Measurements from ENCODE around the gene KLB.
"Not testable (repeated sequence)": the region's sequence is repeated elsewhere in the genome, so short reads cannot be mapped to it uniquely, and the experiment has no call there.

KLB gene

DNA sequence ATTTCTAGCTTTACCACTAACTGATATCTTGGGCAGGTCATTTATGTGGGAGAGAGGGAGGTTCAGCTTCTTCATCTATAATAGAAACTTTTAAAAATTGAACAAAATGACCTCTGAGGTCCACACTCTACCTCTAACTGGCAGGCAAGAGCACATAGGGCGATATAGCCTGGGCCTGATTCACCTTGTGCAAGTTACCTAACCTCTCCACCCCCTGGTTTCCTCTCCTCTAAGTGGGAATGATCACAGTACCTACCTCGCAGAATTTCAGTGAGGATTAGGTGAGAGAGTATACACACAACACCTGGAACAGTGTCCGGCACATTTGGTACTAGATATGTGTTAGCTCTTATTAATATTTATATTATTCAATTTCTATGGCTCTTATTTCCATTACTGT, 15.5 kb downstream of the KLB start:
- Histone ChIP-seq H3K4me3 (no peak overlapping the region), H3K27ac (no peak overlapping the region)

DNA sequence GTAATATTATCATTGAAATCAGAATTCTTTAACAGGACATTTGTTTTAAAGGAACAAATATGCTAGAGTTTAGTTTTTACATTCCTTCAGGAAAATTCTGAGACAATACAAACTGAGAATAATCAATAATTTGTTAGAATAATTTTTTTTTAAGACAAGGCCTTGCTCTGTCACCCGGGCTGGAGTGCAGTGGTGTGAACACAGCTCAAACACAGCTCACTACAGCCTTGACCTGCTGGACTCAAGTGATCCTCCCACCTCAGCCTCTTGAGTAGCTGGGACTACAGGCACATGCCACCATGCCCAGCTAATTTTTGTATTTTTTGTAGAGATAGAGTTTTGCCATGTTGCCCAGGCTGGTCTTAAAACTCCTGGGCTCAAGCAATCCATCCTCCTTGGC, 18.6 kb downstream of the KLB start:
- not testable (repeated sequence) for H3K27ac ChIP-seq, H3K4me3 ChIP-seq

DNA sequence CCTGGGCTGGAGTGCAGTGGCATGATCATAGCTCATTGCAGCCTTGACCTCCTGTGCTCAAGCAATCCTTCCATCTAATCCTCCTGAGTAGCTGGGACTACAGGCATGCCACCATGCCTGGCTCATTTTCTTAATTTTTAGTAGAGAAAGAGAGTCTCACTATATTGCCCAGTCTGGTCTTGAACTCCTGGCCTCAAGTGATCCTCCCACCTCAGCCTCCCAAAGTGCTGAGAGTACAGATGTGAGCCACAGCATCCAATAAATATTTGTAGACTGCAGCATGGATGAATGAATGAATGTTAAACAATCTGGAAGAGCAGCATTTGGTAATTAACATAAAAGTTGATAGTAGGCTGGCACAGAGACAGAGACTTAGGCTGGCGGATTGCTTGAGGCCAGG, 20.0 kb downstream of the KLB start:
- Histone ChIP-seq H3K4me3 (no peak overlapping the region), H3K27ac (no peak overlapping the region)

DNA sequence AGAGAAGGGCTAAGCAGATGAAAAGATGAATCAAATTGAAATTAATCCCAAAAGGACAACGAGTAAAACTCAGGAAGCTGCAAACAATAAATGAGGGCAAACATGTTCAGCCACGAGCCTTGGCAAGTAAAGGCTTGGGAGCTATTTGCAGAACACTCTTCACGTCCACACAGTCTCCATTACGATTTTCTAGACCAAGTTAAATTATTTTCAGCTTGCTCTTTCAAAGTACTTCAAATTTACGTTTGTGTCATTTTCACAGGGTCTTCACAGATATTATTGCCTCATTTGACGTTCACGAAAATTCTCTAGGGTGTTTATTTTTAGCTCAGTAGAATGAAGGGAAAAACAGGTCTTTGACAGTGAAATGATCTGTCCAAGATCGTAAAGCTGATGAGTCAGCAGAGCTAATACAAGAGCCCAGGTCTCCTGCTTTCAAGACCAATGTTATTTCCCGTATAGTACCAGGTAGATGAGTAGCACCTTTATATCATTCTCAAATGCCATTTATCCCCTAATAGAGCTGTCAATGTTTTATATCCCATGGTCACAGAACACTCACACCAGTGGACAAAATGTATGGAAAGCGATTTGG, 20.9 kb downstream of the KLB start:
- H3K4me3 ChIP-seq = no peak overlapping the region
- no peak overlapping the region for H3K27ac ChIP-seq

DNA sequence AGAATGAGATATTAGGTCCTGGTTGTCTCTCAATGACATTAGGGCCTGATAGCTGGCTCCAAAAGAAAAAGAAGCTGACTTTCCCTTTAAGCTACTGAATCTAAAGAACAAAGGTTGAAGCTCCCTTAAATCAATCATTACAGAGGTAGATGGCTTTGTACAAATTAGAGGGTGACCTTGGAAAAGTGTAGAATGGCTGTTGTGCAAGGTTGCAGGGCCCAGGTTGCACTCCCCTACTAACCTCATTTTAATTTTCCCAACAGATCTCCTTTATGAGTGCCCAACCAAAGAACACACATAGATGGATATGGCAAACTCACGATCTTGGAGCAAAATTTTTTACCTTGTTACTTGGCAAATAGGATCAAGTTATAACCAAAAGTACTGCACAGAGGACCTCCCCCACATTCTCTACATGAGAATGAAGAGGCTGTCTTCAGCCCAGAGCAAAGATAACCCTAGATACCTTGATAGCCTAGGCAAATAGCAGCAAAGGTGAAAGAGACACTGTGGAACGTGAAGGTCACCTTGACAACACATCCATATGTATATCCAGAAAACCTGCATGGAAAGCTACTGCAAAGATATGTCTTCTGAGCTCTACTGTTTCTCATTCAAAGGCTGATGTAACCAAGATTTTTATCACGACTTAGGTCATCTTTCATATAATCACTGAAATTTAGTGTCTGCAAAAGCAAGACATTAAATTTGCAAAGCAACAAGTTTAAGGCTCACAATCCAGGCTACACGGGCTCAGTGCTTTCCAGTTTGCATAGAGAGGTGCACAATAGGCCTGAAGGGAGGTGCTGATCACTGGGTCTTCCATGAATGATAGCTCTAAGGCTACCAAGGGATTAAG, 23.0 kb downstream of the KLB start:
- Histone ChIP-seq H3K27ac (no peak overlapping the region), H3K4me3 (no peak overlapping the region)

DNA sequence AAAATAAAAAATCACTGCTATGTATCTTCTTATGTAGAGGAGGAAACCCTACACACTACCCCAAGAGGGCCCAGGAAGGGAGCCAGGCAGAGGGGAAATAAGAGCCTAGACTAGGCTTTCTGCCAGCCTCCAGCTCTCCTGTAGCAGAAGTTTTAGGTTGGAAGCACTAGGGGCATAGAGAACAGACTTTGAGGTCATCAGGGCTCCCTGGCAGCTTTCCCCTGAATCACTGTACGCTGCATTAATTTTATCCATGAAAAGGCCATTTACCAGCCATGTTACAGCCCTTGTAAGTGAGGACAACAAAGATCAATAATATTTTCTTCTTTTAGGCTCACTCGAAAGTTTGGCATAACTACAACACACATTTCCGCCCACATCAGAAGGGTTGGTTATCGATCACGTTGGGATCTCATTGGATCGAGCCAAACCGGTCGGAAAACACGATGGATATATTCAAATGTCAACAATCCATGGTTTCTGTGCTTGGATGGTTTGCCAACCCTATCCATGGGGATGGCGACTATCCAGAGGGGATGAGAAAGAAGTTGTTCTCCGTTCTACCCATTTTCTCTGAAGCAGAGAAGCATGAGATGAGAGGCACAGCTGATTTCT, 27.3 kb downstream of the KLB start:
- no peak overlapping the region for H3K27ac ChIP-seq
- no peak overlapping the region for H3K4me3 ChIP-seq

DNA sequence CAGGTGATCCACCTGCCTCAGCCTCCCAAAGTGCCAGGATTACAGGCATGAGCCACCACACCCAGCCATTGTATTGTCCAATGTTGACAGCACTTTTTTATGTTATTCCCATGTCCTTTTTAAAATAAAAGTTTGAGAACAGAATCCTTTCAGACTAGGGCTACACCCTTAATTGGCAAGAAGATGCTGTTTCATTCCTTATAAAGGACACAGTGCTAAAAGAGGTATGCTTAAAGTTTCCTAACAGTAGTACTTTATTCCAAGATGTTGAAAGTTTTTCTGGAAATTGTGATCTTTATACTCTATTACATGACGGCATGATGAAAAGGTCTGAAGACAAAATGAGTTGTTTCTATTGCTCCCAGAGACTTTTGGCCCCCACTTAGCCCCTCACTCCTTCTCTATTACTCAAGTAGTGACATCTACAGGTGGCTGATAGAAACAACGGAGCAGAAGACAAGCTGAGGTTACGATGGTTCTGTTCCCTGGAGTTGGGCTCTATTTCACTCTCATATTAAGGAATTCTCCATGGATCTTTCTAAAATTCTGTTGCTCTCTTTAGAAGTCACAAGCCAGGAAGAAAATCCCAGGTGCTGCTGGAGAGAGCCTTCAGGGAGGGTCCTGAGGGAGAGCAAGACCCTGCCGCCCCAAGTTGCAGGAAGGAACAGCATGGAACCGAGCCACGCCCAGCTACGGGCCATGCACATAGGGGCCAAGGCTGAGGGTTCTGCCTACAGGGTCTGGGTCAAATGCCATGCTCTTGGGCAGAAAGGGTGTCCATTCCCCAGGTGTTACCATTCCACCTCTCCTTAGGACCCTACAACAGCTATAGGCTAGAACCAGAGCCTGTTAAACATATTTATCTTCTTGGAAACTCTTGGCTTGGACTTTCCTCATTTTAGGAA, 29.2 kb downstream of the KLB start:
- H3K27ac ChIP-seq = no peak overlapping the region

DNA sequence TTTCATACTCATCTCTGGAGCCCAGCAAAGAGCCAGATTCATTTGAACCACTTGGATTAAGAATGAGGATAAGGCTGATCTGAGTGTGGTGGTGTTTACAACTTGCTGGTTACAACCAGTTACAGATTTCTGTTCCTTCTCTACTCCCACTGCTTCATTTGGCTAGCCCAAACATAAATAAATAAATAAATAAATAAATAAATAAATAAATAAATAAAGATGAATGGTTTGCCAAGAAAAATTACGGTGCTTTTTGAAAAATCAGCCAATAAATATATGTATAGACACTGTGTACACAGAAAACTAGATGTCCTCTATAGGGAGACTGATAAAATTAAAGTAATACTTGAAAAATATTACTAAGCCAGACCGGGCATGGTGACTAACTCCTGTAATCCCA, 34.9 kb downstream of the KLB start:
- no peak overlapping the region for H3K27ac ChIP-seq
- H3K4me3 ChIP-seq = no peak overlapping the region

More for the DNA sequence above, 29.2 kb downstream of the KLB start:
- no peak overlapping the region for H3K4me3 ChIP-seq

DNA sequence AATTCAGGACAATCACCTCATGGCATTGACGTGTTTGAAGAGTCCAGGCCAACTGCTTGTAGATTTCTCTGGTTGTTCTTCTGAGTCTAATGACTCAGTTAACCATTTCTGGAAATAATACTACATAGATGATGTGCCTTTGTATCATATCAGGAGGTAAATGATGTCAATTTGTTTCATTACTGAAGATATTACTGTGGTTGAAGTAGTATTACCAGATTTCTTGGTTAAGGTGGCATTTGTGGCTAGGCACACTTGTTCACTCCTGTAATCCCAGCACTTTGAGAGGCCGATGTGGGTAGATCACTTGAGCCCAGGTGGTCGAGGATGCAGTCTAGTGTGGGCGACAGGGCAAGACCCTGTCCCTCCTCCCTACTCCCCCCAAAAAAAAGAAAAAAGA, 36.3 kb downstream of the KLB start:
- Histone ChIP-seq H3K4me3 (no peak overlapping the region), H3K27ac (no peak overlapping the region)

DNA sequence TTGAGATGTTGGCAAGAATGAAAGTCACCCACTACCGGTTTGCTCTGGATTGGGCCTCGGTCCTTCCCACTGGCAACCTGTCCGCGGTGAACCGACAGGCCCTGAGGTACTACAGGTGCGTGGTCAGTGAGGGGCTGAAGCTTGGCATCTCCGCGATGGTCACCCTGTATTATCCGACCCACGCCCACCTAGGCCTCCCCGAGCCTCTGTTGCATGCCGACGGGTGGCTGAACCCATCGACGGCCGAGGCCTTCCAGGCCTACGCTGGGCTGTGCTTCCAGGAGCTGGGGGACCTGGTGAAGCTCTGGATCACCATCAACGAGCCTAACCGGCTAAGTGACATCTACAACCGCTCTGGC, 39.7 kb downstream of the KLB start:
- peak overlapping the region in 11 of 21 experiments; percentile 3 to 76 (median 62) for H3K27ac ChIP-seq
- H3K4me3 ChIP-seq = peak overlapping the region in 5 of 7 experiments; percentile 22 to 52 (median 38)

DNA sequence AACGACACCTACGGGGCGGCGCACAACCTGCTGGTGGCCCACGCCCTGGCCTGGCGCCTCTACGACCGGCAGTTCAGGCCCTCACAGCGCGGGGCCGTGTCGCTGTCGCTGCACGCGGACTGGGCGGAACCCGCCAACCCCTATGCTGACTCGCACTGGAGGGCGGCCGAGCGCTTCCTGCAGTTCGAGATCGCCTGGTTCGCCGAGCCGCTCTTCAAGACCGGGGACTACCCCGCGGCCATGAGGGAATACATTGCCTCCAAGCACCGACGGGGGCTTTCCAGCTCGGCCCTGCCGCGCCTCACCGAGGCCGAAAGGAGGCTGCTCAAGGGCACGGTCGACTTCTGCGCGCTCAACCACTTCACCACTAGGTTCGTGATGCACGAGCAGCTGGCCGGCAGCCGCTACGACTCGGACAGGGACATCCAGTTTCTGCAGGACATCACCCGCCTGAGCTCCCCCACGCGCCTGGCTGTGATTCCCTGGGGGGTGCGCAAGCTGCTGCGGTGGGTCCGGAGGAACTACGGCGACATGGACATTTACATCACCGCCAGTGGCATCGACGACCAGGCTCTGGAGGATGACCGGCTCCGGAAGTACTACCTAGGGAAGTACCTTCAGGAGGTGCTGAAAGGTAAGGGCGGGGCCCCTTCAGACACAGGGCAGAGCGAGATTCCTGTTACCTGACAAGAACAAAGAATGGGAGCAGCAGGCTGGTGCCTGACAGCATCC, 40.3 kb downstream of the KLB start:
- Histone ChIP-seq H3K27ac (peak overlapping the region in 14 of 21 experiments; percentile 3 to 76 (median 54)), H3K4me3 (peak overlapping the region; percentile 4 to 52 (median 38))

DNA sequence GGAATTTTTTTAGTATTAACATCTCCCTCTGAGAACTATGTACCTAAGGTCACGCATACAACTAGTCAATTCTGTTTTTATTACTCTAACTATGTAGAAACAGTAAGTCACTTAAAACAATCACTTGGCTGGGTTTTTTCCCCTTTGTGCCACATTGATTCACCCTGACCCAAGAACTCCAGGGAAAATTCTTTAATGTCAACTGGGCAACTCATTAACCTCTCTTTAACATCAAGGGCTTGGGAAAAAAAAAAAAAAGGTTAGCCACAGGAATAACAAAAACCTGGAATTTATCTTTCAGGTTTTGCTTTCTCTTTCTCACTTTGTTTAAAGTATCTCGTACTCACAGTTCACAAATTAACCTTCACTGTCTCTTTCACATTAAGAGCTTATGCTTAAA, 43.9 kb downstream of the KLB start:
- no peak overlapping the region for H3K27ac ChIP-seq

DNA sequence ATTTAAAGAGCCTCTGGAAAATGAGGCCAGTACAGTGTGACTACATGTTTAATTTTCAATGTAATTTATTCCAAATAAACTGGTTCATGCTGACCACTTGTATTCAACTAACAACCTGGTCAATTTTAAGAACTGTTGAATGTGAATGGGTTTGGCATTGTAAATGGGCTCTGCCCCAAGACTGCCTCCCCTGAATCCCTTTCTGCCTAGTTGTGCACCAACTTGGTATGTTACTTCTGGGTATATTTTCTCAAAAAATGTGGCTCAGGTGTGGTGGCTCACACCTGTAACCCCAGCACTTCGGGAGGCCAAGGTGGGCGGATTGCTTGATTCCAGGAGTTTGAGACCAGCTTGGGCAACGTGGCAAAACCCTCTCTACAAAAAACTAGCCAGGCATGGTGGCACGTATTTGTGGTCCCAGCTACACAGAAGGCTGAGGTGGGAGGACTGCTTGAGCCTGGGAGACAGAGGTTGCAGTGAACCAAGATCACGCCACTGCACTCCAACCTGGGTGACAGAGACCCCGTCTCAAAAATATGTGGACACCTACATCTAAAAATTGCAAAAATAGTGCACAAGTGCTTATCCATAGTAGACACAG, 44.8 kb downstream of the KLB start:
- no peak overlapping the region for H3K27ac ChIP-seq

More for the DNA sequence above, 43.9 kb downstream of the KLB start:
- no peak overlapping the region for H3K4me3 ChIP-seq

DNA sequence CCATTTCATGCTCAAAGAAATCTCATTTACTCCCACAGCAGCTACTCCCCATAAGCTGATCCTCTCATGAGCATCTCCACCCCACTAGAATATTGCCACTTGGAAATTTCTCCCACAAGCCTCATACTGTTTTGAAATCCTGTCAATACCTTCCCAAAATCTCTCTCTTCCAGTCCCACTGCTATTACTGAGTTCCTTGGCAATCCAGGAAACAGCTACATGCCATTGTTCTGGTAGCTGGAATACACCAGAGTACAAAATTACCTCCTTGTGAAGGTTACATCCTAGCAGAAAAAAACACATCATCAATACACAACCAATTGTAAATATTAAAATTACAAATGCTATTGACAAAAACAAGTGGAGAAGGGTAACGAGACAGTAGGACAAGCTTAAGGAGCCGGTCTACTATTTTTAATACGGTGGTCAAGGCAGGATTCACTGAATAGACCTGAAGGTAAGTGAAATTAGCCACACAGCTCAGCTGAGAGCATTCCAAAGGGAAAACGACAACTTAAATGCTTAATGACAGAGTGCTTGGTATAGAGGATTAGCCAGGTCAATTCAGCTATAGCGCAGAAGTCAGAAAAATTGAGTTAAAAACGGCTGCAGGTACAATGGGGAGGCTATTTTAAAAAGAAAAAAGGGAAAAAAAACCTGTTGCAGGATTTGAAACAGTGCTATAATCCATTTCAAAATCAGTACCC, 45.6 kb downstream of the KLB start:
- Histone ChIP-seq H3K4me3 (no peak overlapping the region), H3K27ac (no peak overlapping the region)

More for the DNA sequence above, 44.8 kb downstream of the KLB start:
- H3K4me3 ChIP-seq = no peak overlapping the region

DNA sequence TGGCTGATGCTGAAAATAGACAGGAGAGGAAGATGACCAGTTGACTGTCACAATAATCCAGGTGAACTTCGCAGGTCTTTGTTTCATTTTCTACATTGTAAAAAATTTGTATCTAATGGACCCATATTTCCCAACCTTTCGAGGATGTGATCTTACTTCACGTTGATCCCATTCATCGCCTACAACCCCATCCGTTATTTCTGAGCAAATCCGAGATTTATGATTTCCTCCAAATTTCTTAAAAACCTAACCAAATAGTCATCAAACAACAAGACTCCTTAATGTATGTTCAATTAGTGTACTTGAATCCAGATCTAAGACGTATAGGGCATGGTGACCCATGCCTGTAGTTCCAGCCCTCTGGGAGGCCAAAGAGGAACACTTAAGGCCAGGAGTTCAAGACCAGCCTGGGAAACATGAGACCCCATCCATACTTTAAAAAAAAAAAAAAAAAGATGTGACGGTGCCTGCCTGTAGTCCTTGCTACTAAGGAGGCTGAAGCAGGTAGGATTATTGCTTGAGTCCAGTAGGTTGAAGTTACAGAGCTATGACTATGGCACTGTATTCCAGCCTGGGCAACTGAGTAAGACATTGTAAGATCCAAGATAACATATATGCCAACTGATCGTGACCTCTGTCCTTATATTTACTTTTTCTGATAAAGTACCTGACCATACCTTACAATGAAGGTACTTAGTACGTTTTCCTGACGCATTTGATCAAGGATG, 46.3 kb downstream of the KLB start:
- H3K4me3 ChIP-seq = no peak overlapping the region
- no peak overlapping the region for H3K27ac ChIP-seq

DNA sequence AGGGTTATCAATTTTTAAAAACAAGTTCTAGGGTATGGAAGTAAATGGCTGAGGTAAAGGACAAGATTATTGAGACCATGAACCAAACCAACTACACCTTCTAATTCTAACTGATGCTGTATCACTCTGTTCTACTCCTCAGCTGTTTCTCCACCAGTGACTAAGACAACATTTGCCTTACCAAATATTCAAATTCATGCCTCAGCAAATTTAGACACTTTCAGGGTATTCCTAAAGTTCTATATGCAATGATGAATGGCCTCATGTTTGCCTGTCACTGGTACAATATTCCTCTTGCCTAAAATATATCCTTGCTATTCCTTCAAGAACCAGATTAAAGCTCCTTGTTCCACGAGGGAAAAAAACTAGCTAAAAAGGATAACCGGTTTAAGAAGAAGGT, 47.0 kb downstream of the KLB start:
- H3K4me3 ChIP-seq = no peak overlapping the region

DNA sequence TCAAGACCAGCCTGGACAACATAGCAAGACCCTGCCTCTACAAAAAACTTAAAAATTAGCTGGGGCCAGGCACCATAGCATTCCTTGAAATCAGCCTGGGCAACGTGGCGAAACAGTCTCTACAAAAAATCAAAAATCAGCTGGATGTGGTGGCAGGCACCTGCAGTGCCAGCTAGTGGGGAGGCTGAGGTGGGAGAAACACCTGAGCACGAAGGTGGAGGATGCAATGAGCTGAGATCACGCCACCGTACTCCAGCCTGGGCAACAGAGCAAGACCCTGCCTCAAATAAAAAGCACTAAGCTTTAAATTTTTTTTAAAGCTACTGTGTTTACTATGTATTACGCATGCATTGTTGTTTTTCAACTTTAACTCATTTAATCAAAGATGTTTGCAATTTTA, 48.8 kb downstream of the KLB start:
- Histone ChIP-seq H3K27ac (no peak overlapping the region), H3K4me3 (no peak overlapping the region)

More for the DNA sequence above, 47.0 kb downstream of the KLB start:
- H3K27ac ChIP-seq = no peak overlapping the region

All from skin epidermis (tissue), 12 donors.